ENCODE measurements around the gene HPX.

DNA sequence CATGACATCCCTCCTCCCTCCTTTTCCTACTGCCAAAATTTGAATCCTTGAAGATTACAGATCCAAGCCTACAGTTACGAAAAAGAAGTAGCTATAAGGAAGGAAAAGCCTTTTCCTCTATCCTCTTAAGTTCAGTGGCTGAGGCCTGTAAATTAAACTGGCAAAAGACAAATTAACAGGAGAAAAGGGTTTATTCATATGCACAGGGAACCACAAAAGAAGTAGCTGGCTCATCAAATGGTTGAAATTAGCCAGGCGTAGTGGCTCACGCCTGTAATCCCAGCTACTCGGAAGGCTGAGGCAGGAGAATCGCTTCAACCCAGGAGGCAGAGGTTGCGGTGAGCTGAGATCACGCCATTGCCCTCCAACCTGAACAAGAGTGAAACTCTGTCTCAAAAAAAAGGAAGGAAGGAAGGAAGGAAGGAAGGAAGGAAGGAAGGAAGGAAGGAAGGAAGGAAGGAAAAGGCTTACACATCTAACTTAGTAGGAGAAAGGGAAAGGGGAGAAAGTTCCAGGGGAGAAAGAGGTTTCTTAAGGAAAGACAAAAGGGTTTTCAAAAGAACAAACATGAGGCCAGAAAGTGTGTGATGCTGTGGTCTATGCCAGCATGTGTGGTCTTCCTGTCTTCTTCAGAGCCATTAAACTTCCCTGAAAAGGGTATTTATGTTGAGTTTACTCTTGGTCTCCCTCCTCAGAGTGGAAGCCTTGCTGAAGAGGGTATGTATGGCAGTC is 55.6 kb downstream of the HPX start:
- TF ChIP-seq CEBPB (IDR thresholded peaks at IDR 0.05) = no peak
- TF ChIP-seq, protein P1, sequence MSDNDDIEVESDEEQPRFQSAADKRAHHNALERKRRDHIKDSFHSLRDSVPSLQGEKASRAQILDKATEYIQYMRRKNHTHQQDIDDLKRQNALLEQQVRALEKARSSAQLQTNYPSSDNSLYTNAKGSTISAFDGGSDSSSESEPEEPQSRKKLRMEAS (IDR thresholded peaks at IDR 0.05) = no peak
- TF ChIP-seq PHF8 (IDR thresholded peaks at IDR 0.05; ENCODE audit: borderline replicate concordance, low read depth) = no peak
- no peak for TF ChIP-seq POLR2A (IDR thresholded peaks at IDR 0.05; ENCODE audit: low read length)
- TF ChIP-seq CBX2 (IDR thresholded peaks at IDR 0.05; ENCODE audit: borderline replicate concordance, low read depth) = no peak
- TF ChIP-seq SMC3 (IDR thresholded peaks at IDR 0.05) = no peak
